PFSK-1 (cell line): ENCODE measurements around the gene PID1.

Experiments used
- POLR2AphosphoS5 ChIP-seq: IDR thresholded peaks from 2 replicates; pipeline ENCODE4 v1.6.1; 2012; ENCODE audit warnings: low read depth, mild to moderate bottlenecking, control low read depth, low read length, moderate library complexity
- TAF1 ChIP-seq: IDR thresholded peaks from 2 replicates; pipeline ENCODE4 v1.6.1; 2012; ENCODE audit warnings: low read length, control low read depth, borderline replicate concordance; ENCODE audit not compliant: insufficient read depth

GRCh38 chr2:229037621-229038020 is 233.5 kb downstream of the PID1 start:
- no peak for TF ChIP-seq TAF1
- no peak for TF ChIP-seq POLR2AphosphoS5
